OCI-LY7 (cell line): Measurements from ENCODE around the gene YJEFN3.

Experiments used
- EZH2phosphoT487 ChIP-seq: fragments of 200-600 bp; sonication (generic); IDR thresholded peaks from 2 replicates; pipeline ENCODE4 v1.6.1; 2018; ENCODE audit warnings: low read depth, borderline replicate concordance, mild to moderate bottlenecking, mixed run types, antibody characterized with exemption, low read length, moderate library complexity, mixed read lengths
- TF ChIP-seq, protein P1 (sequence below): fragments of 200-600 bp; sonication (generic); conservative IDR thresholded peaks from 2 replicates; pipeline ENCODE4 v1.5.1; 2014; ENCODE audit warnings: mild to moderate bottlenecking, antibody characterized with exemption, low read length, moderate library complexity, mixed read lengths

DNA sequence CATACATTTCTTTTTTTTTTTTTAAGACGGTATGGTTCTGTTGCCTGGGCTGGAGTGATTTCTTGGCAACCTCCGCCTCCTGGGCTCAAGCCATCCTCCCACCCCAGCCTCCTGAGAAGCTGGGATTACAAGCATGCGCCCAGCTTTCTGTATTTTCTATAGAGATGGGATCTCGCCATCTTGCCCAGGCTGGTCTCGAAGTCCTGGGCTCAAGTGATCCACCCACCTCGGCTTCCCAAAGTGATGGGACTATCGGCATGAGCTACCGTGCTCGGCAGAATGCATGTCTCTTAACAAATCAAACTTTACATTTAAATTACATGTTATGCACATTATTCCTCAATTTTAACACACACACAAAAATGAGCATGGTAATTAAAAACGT is 11.5 kb upstream of the YJEFN3 start:
- TF ChIP-seq, protein P1, sequence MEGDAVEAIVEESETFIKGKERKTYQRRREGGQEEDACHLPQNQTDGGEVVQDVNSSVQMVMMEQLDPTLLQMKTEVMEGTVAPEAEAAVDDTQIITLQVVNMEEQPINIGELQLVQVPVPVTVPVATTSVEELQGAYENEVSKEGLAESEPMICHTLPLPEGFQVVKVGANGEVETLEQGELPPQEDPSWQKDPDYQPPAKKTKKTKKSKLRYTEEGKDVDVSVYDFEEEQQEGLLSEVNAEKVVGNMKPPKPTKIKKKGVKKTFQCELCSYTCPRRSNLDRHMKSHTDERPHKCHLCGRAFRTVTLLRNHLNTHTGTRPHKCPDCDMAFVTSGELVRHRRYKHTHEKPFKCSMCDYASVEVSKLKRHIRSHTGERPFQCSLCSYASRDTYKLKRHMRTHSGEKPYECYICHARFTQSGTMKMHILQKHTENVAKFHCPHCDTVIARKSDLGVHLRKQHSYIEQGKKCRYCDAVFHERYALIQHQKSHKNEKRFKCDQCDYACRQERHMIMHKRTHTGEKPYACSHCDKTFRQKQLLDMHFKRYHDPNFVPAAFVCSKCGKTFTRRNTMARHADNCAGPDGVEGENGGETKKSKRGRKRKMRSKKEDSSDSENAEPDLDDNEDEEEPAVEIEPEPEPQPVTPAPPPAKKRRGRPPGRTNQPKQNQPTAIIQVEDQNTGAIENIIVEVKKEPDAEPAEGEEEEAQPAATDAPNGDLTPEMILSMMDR, result no peak
- no peak for TF ChIP-seq EZH2phosphoT487
